GM18499 (cell line): ENCODE data around the gene ZNF384.
A peak's percentile ranks its signal among the peaks of the same experiment; 100 is the strongest.

Experiments
- ATAC-seq: cut with Tn5 transposase; IDR thresholded peaks from one replicate; pipeline ENCODE4 v1.9.1; 2021; ENCODE audit warnings: moderate number of reproducible peaks; ENCODE audit not compliant: insufficient read depth, unreplicated experiment

The ZNF384 gene

GRCh38 chr12:6662906-6663742 lies 26.1 kb downstream of the ZNF384 start, which contains the start of gene ING4:
ING4 (minus strand) TSS chr12:6663119; CDS start chr12:6663101, 18 bp downstream.
- ATAC-seq, result peak; percentile 75

GRCh38 chr12:6662602-6662905 lies 26.6 kb downstream of the ZNF384 start:
- ATAC-seq, result no peak

- no peak for ATAC-seq
Observed at GRCh38 chr12:6653987-6654386, 35.2 kb downstream of the ZNF384 start.

GRCh38 chr12:6653342-6653741 lies 35.8 kb downstream of the ZNF384 start:
- ATAC-seq, result no peak

- no peak for ATAC-seq
Observed at GRCh38 chr12:6652391-6652790, 36.8 kb downstream of the ZNF384 start.

GRCh38 chr12:6650832-6651231 lies 38.3 kb downstream of the ZNF384 start:
- no peak for ATAC-seq

GRCh38 chr12:6647083-6647604 lies 42.0 kb downstream of the ZNF384 start, which contains the start of gene ACRBP:
ACRBP (minus strand) TSS chr12:6647432; CDS start chr12:6647366, 66 bp downstream.
- no peak for ATAC-seq

- ATAC-seq, result no peak
Observed at GRCh38 chr12:6646276-6647082, 42.7 kb downstream of the ZNF384 start.

GRCh38 chr12:6644903-6645302 lies 44.3 kb downstream of the ZNF384 start:
- ATAC-seq, result no peak

GRCh38 chr12:6644257-6644596 lies 44.9 kb downstream of the ZNF384 start:
- no peak for ATAC-seq

GRCh38 chr12:6643569-6644256 lies 45.5 kb downstream of the ZNF384 start:
- ATAC-seq, result no peak

- ATAC-seq, result no peak
Observed at GRCh38 chr12:6641131-6641530, 48.0 kb downstream of the ZNF384 start.

- no peak for ATAC-seq
Observed at GRCh38 chr12:6640497-6640896, 48.7 kb downstream of the ZNF384 start.

GRCh38 chr12:6639151-6639801 lies 49.9 kb downstream of the ZNF384 start:
- ATAC-seq, result no peak

GRCh38 chr12:6638305-6638704 lies 50.9 kb downstream of the ZNF384 start:
- no peak for ATAC-seq

GRCh38 chr12:6635856-6636531 lies 53.2 kb downstream of the ZNF384 start, which contains the start of gene LPAR5:
LPAR5 (minus strand) TSS chr12:6635959; CDS start chr12:6621248, 14,711 bp downstream.
- ATAC-seq, result no peak

GRCh38 chr12:6635375-6635855 lies 53.8 kb downstream of the ZNF384 start:
- no peak for ATAC-seq

- ATAC-seq, result peak; percentile 41
Observed at GRCh38 chr12:6632026-6632983, 56.9 kb downstream of the ZNF384 start.
